ENCODE data around the gene EPHB6.
A peak's percentile ranks its signal among the peaks of the same experiment; 100 is the strongest.

The EPHB6 gene

GRCh38 chr7:142898377-142899170 is 43.7 kb downstream of the EPHB6 start:
- DNase-seq (ENCODE audit: low spot score) = no peak

- DNase-seq (ENCODE audit: low spot score) = no peak
These were observed 44.8 kb downstream of the EPHB6 start for GRCh38 chr7:142899661-142900060.

DNA sequence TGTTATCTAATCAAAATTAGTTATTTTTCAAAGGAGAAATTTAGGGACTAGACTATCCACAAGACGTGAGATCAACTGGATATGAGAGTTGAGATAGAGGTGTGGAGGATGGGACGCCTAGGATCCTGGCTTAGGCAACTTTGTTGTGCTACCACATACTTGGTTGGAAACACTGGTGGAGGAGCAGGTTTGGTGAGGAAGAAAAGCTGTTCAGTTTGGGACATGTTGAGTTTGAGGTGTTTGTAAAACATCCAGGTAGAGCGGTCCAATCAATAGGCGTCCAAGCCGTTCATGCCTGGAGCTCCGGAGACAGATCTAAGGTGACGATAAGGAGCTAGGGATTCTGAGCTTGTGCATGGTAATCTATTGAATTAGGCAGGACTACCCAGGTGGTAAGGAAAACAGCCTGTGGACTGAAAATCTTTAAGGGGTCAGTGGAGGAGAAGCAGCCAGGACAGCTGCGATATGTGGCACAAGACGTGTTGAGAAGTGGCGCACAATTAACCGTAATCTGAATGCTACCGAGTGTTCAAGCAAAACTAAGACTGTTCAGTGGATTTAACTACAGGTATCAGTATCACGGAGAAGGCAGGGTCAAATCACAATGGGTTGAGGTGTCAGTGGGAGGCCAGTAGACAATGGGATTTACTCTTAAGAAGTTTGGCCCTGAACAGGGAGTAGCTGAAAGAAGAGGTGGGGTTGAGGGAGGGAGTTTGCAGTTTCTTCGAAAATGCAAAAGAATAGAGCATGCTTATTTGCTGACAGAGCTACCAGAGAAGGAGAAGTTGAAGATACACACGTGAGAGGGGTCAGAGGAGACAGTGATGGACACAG is 46.8 kb downstream of the EPHB6 start:
- DNase-seq (ENCODE audit: low spot score) = no peak

- no peak for DNase-seq (ENCODE audit: low spot score)
These were observed 49.3 kb downstream of the EPHB6 start for GRCh38 chr7:142904128-142904527.

DNA sequence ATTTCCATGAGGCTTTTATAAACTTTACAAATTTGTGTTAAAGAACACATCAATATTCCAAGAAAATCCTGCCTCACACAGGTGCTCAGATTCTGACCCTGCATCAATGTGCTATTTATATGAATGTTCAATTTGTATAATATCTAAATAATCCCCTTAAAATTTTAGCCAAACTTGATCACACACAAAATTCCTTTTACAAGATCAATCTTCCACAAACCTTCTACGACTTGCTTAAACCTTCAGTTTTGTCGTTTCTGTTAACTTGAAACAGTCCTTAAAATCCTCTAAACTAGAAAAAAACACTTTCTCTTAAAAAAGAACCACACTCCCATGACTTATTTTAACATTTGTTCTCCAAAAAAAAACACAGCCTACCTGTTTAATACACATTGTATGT is 50.9 kb downstream of the EPHB6 start:
- DNase-seq (ENCODE audit: low spot score) = no peak

DNA sequence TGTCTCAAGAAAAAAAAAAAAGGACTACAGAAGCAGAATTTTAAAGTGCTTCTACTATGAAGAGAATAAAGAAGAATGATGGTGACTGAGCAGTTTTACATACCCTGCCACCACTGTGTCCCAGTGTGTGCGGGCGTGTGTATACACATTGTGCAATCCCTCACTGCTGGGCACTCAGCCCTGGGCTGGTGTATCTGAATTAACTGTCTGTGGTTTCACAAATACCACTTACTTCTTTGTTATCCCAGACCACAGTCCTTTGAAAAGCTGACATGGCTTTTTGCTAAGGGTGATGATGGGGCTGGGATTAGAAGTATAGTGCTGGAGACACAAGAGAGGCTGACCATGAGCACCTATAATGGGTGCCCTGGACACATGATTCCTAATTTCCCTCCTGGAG is 51.8 kb downstream of the EPHB6 start:
- no peak for DNase-seq (ENCODE audit: low spot score)

- DNase-seq (ENCODE audit: low spot score) = no peak
These were observed 53.4 kb downstream of the EPHB6 start for GRCh38 chr7:142908290-142908689.

GRCh38 chr7:142908921-142909890 is 54.3 kb downstream of the EPHB6 start:
- DNase-seq (ENCODE audit: low spot score) = peak; percentile 11

GRCh38 chr7:142910031-142910433 is 55.2 kb downstream of the EPHB6 start:
- DNase-seq (ENCODE audit: low spot score) = no peak

DNA sequence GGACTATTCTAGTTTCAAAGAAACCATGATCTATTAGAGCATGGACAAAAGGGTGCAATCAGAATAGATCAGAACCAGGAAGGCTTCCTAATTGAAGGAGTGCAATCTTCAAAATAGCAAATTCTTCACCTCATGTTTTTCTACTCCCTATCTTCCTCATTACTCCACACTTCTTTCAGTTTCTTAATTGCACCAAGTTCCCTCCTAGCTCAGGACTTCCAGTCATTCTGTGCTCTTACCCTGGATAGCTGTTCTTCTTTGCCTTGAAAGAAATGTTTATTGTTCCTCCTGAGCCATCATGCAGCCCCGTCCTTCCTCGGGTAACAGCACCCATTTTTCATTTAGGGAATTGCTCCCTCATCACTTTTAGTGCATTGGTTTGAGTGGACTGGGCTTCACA is 55.6 kb downstream of the EPHB6 start:
- no peak for DNase-seq (ENCODE audit: low spot score)

- no peak for DNase-seq (ENCODE audit: low spot score)
These were observed 58.2 kb downstream of the EPHB6 start for GRCh38 chr7:142913051-142913450.

- no peak for DNase-seq (ENCODE audit: low spot score)
These were observed 58.7 kb downstream of the EPHB6 start for GRCh38 chr7:142913566-142913965.

GRCh38 chr7:142914121-142914520 is 59.2 kb downstream of the EPHB6 start:
- no peak for DNase-seq (ENCODE audit: low spot score)

- DNase-seq (ENCODE audit: low spot score) = no peak
These were observed 60.4 kb downstream of the EPHB6 start for GRCh38 chr7:142915315-142915714.

GRCh38 chr7:142916508-142916907 is 61.6 kb downstream of the EPHB6 start:
- no peak for DNase-seq (ENCODE audit: low spot score)

- no peak for DNase-seq (ENCODE audit: low spot score)
These were observed 62.6 kb downstream of the EPHB6 start for GRCh38 chr7:142917447-142917846.

DNA sequence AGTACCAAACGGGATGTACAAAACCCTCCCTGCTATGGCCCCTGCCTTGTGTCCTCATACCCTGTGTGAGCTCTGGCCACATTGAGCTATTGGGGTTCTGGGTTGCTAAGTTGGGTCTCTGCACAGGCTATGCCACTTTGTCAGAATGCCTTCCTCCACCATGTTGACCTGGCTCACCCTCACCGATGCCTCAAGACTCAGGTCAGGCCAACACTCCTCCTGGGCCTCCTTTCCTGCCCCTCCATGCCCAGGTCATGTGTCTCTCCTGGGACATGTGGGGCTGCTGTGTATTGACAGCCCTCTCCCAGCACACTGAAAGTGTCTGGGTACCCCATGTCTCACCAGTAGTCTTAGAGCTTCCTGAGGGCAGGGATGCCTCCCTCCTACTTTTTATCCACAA is 64.0 kb downstream of the EPHB6 start:
- DNase-seq (ENCODE audit: low spot score) = no peak

DNA sequence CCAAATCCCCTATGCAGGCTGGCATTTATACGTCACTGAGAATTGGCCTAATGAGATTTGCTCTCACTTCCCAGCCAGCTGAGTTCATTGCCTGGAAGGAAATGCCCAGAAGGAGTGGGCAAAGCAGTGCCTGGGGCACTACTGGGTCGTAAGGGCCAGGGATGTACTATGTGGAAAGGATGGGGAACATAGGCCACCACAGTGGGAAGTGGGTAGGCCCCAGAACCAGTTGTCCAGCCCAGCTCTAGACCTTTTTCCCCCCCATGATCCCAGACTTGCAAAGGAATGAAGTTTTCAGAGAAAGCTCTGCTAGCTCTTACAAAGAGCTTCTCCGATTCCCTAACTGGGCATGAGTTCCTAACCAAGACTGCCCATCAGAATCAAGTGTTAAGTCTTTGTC is 64.8 kb downstream of the EPHB6 start:
- no peak for DNase-seq (ENCODE audit: low spot score)

Measured in CD4-positive, alpha-beta T cell treated with Interleukin-2 at 100 ng/mL for 4 hours (primary cell).